ENCODE measurements around the gene PARS2. TPM values are rescaled to one million over a fixed set of nuclear protein-coding genes. Genes with fewer than 3 reads are reported as not detected.
A peak's percentile ranks its signal among the peaks of the same experiment; 100 is the strongest.

Gene PARS2
- polyA plus RNA-seq, 2 of the 4 experiments (the other 2 are of a cell fraction): 2.3 to 2.9 TPM

DNA sequence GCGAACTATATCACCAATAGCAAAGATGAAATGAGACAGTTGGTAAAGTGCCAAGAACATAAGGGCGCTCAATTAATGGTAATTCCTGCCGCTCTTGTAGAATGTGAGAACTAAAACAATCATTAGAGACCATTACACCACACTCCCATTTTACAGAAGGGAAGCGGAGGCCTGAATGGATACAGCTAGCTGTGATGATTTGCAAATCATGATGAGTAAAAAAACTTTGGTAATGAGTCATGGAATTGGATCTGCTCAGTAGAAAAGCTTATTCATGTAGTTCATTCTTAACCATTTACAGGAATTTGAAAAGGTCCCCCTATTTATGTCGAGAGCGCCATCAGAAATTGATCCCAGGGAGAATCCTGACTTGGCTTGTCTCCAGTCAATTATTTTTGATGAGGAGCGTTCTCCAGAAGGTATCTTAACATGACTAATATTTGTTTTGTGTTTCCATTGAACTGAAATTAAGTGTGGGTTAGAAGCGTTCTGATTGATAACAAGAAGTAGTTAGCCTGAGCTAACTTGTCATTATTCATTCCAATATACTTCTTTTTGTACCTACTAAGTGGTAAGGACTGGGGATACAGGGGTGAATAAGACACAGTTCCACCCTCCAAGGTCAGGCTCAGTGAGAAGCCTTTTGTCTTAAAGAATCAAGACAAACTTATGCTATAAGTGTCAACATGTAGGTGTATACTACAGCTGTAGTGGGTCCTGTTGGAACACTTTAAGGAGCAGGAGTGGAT, 47.9 kb downstream of the PARS2 start:
- ChIA-PET POLR2A (interaction anchor here (1.4 kb wide), 1 partner anchor 11 kb away, joined by 3 read pairs; no protein-coding TSS in a partner anchor), CTCF (interaction anchor here (0.6 to 1.4 kb wide), 2 partner anchors 23 to 232 kb away, joined by 3 to 4 read pairs; no protein-coding TSS in a partner anchor)
- no peak for FAIRE-seq

DNA sequence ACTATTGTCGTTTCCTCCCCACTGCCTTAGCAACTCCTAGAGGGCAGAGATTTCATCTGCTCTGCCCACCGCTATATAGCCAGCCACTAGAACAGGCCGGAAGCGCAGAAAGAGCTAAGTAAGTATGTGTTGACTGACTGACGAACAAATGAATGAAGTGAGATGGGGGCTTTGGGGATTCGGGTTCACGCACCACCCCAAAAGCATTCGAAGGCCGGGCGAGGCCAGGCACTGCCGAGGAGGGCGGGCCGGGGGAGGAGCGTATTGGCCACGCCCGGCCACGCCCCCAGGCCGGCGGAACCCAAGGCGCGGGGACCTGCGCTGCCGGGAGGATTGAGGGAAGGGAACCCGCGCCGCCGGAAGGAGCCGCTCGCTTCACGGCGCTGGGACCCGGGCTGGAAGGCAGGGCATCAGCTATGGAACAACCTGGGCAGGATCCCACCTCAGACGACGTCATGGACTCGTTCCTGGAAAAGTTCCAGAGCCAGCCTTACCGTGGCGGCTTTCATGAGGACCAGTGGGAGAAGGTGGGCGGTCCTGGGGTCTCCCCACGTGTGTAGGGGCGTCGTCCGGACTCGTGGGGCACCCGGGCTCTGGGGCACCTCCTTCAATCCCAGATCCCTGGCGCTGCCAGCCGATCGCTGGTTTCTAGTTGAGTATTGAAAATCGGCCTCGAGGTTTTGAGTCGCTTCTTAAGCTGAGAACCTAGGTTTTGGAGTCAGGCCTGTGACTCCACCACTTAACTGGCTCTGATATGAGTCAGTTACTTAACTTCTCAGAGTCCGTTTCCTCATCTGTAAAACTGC, 48.6 kb downstream of the PARS2 start, which contains the start of gene TTC4:
TTC4 (plus strand) TSS at position 369 of the 806 bp plus-strand sequence; CDS start at position 417, 48 bp downstream.
- DNase-seq (ENCODE audit: low read depth in 1 of 2, low spot score in 1 of 2): peak; percentile 56 to 80

More for the DNA sequence above, 47.9 kb downstream of the PARS2 start:
- Histone ChIP-seq H3K4me1 (no peaks in the 10 kb centered on the region), H3K9me3 (no peaks in the 10 kb centered on the region), H3K27ac (peak overlapping the region; percentile 82 to 89), H3K4me3 (peak overlapping the region; percentile 74), H3K4me2 (peak overlapping the region; percentile 79)
- ATAC-seq (peak in 1 of 2 experiments; percentile 13; a peak in 2 of 6 replicates), DNase-seq (ENCODE audit: low read depth in 1 of 2, low spot score in 1 of 2) (no peak)
- TF ChIP-seq FOSL2 (IDR thresholded peaks at IDR 0.05) (no peak), FOSL2 (CRISPR knock-in tag; IDR thresholded peaks at IDR 0.05) (peak; percentile 47), NPAS2 (CRISPR knock-in tag; IDR thresholded peaks at IDR 0.05; ENCODE audit: borderline replicate concordance) (no peak)
- WGBS (ENCODE audit: missing lambda C conversion rate): 4% methylated on average over 8 of the region's 8 CpGs

More for the DNA sequence above, 48.6 kb downstream of the PARS2 start, which contains the start of gene TTC4:
- Histone ChIP-seq H3K4me3 (peak within 1 kb of the TSS; percentile 74), H3K4me2 (peak within 1 kb of the TSS; percentile 79), H3K27ac (peak within 1 kb of the TSS; percentile 82 to 89), H3K4me1 (no peaks in the 10 kb centered on the region), H3K9me3 (no peaks in the 10 kb centered on the region)
- ChIA-PET CTCF (interaction anchor here (1.4 kb wide), 1 partner anchor 22 kb away, joined by 3 read pairs; no protein-coding TSS in a partner anchor), POLR2A (interaction anchor here (0.6 to 1.4 kb wide), 2 partner anchors 10 to 758 kb away, joined by 3 read pairs; no protein-coding TSS in a partner anchor)
- TF ChIP-seq KDM1A (IDR thresholded peaks at IDR 0.05; ENCODE audit: low read depth) (no peak), KDM5A (IDR thresholded peaks at IDR 0.05) (peak; percentile 24; the same call in 1 of the 2 replicates), HEYL (CRISPR knock-in tag; IDR thresholded peaks at IDR 0.05) (no peak), CBX8 (IDR thresholded peaks at IDR 0.05) (no peak), JUN (IDR thresholded peaks at IDR 0.05) (peak; percentile 39 to 84; a peak in 4 of 5 replicates), ESRRA (IDR thresholded peaks at IDR 0.05; ENCODE audit: borderline replicate concordance, low read length) (no peak), POLR2A (IDR thresholded peaks at IDR 0.05; ENCODE audit: low read length) (peak; percentile 79), MAFK (IDR thresholded peaks at IDR 0.05; ENCODE audit: partially characterized antibody) (no peak), MAZ (IDR thresholded peaks at IDR 0.05; ENCODE audit: borderline replicate concordance, low read depth, low read length) (no peak), PHF8 (IDR thresholded peaks at IDR 0.05; ENCODE audit: borderline replicate concordance, low read depth) (peak; percentile 48), RARB (CRISPR knock-in tag; IDR thresholded peaks at IDR 0.05) (no peak), FOXS1 (CRISPR knock-in tag; IDR thresholded peaks at IDR 0.05) (no peak), MYC (IDR thresholded peaks at IDR 0.05; ENCODE audit: borderline replicate concordance, low read length) (peak; percentile 62; the same call in 1 of the 2 replicates)
- TF ChIP-seq, protein P1, sequence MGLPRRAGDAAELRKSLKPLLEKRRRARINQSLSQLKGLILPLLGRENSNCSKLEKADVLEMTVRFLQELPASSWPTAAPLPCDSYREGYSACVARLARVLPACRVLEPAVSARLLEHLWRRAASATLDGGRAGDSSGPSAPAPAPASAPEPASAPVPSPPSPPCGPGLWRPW (IDR thresholded peaks at IDR 0.05): no peak
- TF ChIP-seq, protein P2, sequence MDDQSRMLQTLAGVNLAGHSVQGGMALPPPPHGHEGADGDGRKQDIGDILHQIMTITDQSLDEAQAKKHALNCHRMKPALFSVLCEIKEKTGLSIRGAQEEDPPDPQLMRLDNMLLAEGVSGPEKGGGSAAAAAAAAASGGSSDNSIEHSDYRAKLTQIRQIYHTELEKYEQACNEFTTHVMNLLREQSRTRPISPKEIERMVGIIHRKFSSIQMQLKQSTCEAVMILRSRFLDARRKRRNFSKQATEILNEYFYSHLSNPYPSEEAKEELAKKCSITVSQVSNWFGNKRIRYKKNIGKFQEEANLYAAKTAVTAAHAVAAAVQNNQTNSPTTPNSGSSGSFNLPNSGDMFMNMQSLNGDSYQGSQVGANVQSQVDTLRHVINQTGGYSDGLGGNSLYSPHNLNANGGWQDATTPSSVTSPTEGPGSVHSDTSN (IDR thresholded peaks at IDR 0.05): peak; percentile 25; the same call in 1 of the 2 replicates
- TF ChIP-seq, protein P3, sequence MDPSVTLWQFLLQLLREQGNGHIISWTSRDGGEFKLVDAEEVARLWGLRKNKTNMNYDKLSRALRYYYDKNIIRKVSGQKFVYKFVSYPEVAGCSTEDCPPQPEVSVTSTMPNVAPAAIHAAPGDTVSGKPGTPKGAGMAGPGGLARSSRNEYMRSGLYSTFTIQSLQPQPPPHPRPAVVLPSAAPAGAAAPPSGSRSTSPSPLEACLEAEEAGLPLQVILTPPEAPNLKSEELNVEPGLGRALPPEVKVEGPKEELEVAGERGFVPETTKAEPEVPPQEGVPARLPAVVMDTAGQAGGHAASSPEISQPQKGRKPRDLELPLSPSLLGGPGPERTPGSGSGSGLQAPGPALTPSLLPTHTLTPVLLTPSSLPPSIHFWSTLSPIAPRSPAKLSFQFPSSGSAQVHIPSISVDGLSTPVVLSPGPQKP (IDR thresholded peaks at IDR 0.05; ENCODE audit: low read depth, low read length): no peak
- TF ChIP-seq, protein P4, sequence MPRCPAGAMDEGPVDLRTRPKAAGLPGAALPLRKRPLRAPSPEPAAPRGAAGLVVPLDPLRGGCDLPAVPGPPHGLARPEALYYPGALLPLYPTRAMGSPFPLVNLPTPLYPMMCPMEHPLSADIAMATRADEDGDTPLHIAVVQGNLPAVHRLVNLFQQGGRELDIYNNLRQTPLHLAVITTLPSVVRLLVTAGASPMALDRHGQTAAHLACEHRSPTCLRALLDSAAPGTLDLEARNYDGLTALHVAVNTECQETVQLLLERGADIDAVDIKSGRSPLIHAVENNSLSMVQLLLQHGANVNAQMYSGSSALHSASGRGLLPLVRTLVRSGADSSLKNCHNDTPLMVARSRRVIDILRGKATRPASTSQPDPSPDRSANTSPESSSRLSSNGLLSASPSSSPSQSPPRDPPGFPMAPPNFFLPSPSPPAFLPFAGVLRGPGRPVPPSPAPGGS (IDR thresholded peaks at IDR 0.05): peak; percentile 75; the same call in 1 of the 3 replicates
- TF ChIP-seq, protein P5, sequence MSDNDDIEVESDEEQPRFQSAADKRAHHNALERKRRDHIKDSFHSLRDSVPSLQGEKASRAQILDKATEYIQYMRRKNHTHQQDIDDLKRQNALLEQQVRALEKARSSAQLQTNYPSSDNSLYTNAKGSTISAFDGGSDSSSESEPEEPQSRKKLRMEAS (IDR thresholded peaks at IDR 0.05): peak; percentile 83
- FAIRE-seq: no peak
- WGBS (ENCODE audit: missing lambda C conversion rate): 9% methylated on average over 15 of the region's 51 CpGs
- ATAC-seq: peak; percentile 97 to 98

Data from A549 (cell line).